HG03457 (cell line): ENCODE results near the gene DDX59.
A peak's percentile ranks its signal among the peaks of the same experiment; 100 is the strongest.
"Not testable (repeated sequence)": the region's sequence is repeated elsewhere in the genome, so short reads cannot be mapped to it uniquely, and the experiment has no call there.

Experiments
- ATAC-seq: cut with Tn5 transposase; IDR thresholded peaks from one replicate; pipeline ENCODE4 v1.9.1; 2021; ENCODE audit warnings: moderate number of reproducible peaks; ENCODE audit not compliant: unreplicated experiment

DDX59 gene

DNA sequence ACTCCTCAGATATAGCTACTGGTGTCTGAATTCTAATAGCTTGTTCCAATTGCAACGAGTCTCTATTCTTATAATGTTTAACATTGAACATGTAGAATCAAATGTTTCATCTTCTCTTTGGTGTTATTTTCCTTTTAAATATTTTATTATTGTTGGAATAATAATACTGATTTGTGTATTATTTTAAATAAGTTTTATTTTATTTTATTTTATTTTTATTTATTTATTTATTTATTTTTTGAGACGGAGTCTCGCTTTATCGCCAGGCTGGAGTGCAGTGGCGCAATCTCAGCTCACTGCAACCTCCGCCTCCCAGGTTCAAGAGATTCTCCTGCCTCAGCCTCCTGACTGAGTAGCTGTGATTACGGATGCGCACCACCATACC, 39.2 kb downstream of the DDX59 start:
- ATAC-seq: not testable (repeated sequence)

GRCh38 chr1:200629876-200630514, 39.7 kb downstream of the DDX59 start:
- ATAC-seq: no peak

DNA sequence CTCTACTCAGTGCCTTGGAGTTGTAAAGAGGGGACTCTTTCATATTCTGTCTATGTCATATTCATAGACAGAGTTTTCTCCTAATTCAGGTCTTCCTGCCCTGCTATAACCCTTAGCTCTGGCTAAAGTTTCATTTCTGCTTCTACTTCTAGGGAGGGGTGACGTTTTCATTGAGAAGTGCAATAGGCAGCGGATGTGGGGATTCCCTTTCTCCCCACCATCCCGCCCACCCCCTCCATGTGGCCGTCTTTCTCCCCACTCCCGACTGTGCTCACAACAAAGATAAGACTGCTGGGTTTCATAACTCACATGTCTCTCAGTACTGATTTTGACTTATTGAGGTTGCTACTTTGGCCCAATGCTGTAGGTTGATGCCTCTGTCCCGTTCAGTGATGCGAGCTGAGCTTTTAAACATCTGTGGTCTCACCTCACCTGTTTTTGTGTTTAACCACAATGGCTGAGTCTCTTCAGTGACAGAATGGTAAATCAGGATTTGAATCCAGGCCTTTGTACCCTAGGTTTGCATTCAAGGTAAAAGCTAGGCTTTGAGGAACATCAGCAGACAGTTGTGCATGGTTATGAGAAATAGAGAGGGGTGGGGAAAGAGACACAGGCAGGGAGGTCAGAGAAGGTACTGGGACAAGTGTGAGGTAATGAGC, 41.4 kb downstream of the DDX59 start:
- ATAC-seq: peak; percentile 73

DNA sequence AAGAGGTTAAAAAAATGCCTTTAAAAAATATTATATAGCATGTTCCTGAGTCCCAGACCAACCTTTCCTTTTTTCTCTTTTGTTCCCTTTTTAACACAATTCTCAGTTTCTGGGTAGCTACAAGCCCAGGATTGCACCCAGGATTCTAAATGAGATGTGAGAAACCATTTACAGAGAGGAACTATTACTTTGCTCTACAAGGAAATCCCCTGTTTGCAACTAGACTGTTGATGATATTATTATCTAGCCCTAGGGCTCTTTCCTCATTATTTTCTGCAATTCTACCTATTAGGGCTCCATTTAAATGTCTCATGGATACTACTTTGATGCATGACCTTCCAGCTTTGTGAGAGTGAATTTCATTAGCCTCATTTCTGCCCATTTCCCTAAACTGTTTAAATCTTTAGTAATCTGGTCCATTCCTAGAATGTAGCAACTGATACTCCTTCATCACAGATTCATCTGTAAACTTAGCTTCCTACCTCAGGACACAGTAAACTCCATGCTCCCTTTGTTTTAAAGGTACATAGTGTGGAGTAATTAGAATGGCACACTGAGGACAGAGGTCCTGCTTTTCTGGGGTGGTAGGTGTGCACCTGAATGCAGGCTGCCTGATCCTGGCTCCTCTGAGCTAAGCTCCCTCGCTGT, 42.0 kb downstream of the DDX59 start:
- ATAC-seq: no peak

DNA sequence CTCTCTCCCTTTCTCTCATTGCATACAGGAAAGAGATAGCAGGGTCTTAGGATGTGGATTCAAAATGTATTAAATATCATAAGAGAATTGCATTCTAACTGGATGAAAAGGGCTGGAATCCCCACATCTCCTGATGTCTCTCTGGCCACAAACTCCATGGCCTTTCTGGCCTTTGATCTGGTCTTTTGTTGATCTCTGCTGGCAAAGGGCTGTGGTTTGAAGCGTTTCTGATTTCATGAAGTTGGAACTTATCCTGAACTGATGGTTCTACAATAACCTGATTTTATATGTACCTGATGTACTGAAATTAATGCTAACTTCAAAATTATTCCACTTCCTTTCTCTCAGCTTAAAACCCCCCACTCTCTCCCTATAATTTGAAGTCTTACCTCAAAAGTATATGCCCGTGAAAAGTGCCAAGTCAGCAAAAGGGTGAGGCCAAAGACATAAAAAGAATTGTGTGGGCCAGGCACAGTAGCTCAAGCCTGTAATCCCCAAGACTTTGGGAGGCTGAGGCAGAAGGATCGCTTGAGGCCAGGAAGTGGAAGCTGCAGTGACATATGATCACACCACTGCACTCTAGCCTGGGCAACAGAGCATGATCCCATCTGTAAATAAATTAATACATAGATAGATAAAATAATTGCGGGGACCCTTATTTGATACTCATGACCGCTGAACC, 42.7 kb downstream of the DDX59 start:
- ATAC-seq: no peak

GRCh38 chr1:200625381-200625824, 44.3 kb downstream of the DDX59 start:
- ATAC-seq: no peak

- no peak for ATAC-seq
Observed at GRCh38 chr1:200624679-200625335, 44.9 kb downstream of the DDX59 start.

- ATAC-seq: peak; percentile 79
Observed at GRCh38 chr1:200620273-200621131, 49.2 kb downstream of the DDX59 start, which contains the start of gene KIF14. Gene KIF14 (minus strand): TSS chr1:200620751. CDS start chr1:200618723, 2,028 bp downstream.

GRCh38 chr1:200619894-200620272, 49.8 kb downstream of the DDX59 start:
- no peak for ATAC-seq

- ATAC-seq: no peak
Observed at GRCh38 chr1:200610846-200611245, 58.9 kb downstream of the DDX59 start.

GRCh38 chr1:200602632-200603031, 67.1 kb downstream of the DDX59 start:
- no peak for ATAC-seq
